Epithelial cell of prostate (primary cell): ENCODE results near the gene SAC3D1.

Source experiments
- DNase-seq: peaks from one replicate; pipeline ENCODE4 v3.0.0-alpha.2; 2011; ENCODE audit warnings: low read depth, low spot score
- H3K27ac ChIP-seq: fragments of 450-650 bp; 2 replicates; pipeline ENCODE4 v1.5.1; 2017; ENCODE audit warnings: mild to moderate bottlenecking

SAC3D1 gene

DNA sequence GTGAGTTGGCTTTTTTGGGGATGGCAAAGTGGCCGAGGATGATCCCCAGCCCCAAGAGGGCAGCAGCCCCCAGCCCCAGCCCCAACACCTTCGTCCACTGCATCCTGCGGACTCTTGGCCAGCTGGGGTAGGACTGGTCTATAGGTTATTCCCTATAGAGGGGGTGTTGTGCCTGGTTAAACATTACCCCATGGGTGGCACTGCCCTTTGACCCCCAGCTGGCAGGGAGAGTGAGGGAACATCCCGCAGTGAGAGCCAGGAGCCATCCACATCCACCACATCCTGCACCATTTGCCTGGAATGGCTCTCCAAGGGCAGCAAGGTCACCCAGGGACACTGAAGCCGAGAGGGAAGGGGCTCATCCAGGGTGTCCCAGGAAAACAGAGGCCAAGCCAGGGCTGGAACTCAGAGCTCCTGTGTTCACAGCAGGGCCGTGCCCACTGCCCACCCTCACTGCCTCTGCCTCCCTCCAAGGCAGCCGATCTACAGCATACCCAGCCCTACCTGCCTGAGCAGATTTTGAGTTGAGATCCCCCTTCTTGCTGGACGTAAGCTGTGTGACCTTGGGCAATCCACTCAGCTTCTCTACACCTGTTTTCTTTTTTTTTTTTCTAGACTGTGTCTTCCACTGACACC is 17.5 kb downstream of the SAC3D1 start, which contains the start of gene NAALADL1:
TSS of gene NAALADL1 (minus strand) at position 135 of the 636 bp plus-strand sequence. CDS start at position 103, 32 bp downstream.
- H3K27ac ChIP-seq, result no peak within 1 kb of the TSS
- DNase-seq, result no peak

DNA sequence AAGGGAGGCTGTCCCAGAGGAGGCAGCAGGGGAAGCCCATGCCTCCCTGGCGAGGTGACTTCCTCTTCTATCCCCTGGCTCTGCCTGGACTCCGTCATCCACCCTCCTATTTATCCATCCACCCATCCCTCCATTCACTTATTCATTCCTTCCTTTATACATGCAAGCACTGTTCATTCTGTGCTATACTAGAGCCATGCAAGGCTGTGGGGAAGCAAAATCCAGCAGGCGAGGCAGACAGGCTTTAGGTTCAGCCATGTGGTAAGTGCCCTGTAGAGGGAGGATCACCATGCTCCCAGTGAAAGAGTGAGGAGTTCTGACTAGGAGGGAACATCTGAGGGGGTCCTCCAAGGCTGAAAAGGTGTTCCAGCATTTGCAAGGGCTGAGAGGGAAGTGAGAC is 18.5 kb downstream of the SAC3D1 start:
- H3K27ac ChIP-seq, result no peak overlapping the region
- DNase-seq, result no peak

DNA sequence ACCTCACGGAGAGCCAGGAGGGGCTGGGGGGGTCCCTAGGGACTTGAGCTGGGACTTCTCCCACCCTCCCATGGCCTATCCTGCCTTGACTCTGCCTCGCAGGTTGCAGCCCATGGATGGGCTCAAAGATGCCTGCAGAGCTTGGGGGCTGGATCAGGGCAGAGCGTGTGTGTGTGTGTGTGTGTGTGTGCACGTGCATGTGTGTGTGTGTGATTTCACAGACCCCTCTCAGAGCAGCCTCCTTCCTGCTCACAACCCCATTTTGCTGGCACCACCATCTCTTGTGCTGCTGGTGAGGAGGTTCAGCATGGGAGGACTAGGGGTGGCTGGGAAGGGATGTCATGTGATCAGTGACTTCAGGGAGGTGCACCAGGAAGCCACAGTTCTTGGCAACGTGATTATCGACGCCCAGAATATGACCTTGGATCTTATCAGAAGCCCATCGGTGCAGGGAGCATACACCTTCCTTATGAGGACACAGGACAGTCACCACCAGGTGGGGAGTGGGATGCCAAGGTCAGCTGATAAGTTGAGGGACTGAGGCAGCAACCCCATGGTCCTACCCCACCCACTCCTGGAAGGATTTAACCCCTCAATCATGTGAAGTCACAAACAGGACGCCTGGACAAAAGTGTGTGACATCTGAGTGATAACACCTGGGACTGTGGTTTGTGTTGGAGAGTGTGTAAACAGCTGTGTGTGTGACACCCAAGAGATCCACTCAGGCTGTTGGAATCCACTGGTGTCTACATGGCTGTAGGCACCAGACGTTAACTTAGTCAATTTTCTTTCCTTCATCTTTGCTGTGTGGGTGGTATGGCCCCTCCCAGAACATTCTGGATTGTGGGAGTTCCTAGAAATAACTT is 19.2 kb downstream of the SAC3D1 start:
- DNase-seq, result no peak
- H3K27ac ChIP-seq, result no peak overlapping the region

GRCh38 chr11:65060913-65061408 is 20.0 kb downstream of the SAC3D1 start:
- DNase-seq, result no peak
- no peak overlapping the region for H3K27ac ChIP-seq

- no peak overlapping the region for H3K27ac ChIP-seq
- DNase-seq, result no peak
Observed at GRCh38 chr11:65063532-65063931, 22.5 kb downstream of the SAC3D1 start.

- no peak for DNase-seq
- H3K27ac ChIP-seq, result no peak overlapping the region
Observed at GRCh38 chr11:65064847-65065240, 23.8 kb downstream of the SAC3D1 start.

DNA sequence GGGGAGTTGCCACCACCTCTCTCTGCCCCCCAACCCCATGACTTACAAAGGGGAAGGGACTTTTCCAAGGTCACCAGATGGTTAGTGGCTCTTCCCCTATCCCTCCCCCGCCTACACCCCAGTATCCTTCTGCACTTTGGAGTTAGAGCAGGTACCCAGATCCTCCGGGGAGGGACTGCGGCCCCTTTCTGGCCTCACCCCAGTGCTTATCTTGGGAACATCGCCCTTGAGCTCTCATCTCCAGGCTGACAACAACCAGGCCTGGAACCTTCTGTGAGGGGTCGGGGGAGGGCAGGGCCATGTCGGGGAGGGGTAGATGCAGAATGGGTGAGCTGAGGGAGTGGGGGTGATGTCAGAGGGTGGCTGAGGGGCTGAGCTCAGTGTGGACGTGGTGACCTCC is 24.8 kb downstream of the SAC3D1 start:
- DNase-seq, result no peak

DNA sequence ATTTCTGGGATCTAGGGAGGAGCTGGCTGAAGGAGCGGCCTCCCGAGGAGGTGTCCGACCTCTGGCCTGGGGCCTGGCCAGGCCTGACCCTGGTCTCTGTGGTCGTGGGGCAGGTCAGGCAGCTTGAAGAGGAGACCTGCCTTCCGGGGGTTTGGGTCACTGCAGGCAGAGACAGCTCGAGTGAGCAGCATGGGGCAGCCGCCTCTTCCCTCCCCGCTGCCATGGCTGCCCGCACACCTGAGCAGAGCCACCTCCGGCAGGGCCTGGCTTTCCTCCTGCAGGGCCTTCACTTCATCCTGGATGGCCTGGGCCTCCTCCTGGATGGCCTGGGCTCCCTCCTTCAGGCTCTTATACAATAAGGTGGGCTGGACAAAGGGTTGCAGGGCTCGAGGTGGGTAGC is 25.3 kb downstream of the SAC3D1 start:
- no peak for DNase-seq
- no peak overlapping the region for H3K27ac ChIP-seq

More for the DNA sequence above, 24.8 kb downstream of the SAC3D1 start:
- H3K27ac ChIP-seq, result no peak overlapping the region

- DNase-seq, result no peak
- H3K27ac ChIP-seq, result no peak overlapping the region
Observed at GRCh38 chr11:65066805-65067291, 25.8 kb downstream of the SAC3D1 start.

GRCh38 chr11:65067446-65067845 is 26.4 kb downstream of the SAC3D1 start:
- H3K27ac ChIP-seq, result no peak overlapping the region
- no peak for DNase-seq

- no peak for DNase-seq
- no peak overlapping the region for H3K27ac ChIP-seq
Observed at GRCh38 chr11:65069217-65069616, 28.2 kb downstream of the SAC3D1 start.

DNA sequence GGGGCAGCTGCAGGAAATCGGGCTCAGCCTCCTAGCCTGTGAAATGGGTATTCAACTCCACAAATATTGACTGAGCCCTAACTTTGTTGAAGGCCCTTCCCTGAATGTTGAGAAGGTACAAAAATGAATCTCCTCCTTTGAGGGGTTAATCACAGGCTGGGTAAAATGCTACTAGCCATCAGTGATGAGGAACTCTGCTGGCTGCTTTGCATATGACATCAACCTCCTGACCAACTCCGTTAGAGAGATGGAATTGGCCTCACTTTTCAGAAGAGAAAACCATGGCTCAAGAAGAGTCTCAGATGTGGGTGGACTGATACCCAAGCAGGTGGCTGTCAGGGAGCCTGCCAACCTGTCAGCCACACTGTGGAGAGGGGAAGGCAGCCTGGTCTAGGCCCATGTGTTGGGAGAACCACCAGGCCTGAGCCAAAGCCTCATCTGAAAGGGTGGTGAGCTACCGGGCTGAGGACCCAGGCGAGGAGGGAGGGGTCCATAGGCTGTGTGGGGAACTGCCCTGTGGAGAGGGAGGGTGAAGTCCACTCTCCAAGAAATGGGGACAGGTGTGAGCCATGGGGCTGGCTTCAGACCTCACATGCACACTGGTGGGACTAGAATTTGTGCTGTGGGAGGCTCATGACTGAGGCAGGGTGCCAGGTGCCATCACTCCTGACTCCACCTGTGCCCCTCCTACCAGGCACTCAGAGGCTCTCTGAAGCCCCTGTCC is 31.1 kb downstream of the SAC3D1 start:
- H3K27ac ChIP-seq, result no peak overlapping the region
- DNase-seq, result no peak

GRCh38 chr11:65072631-65072966 is 31.6 kb downstream of the SAC3D1 start:
- no peak for DNase-seq
- H3K27ac ChIP-seq, result no peak overlapping the region

- DNase-seq, result no peak
- H3K27ac ChIP-seq, result no peak overlapping the region
Observed at GRCh38 chr11:65077451-65077850, 36.4 kb downstream of the SAC3D1 start.

GRCh38 chr11:65078151-65078550 is 37.1 kb downstream of the SAC3D1 start:
- H3K27ac ChIP-seq, result no peak overlapping the region
- no peak for DNase-seq

DNA sequence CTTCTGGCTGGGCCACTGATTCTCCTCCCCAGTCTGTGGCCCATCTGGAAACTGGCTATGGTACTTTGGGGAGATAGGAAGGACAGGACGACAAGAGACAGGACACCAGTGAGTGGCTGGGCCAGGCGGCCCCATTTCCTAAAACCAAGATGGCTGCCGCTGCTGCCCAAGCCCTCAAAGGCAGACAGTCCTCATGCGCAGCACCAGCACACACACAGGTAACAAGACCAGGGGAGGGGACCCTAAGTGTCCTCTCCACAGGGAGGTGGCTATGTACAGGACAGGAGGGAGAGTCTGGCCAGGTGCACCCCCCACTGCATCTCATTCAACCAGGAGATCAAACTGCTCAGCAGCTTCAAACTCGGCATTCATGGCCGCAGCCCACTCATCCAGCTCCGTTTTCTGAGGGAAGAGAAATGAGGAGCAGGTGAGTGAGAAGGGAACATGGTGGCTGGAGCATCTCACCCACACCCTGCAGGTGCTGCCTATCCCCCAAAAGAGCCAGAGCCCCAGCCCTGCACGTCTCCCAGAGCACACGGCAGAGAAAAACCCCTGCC is 37.9 kb downstream of the SAC3D1 start:
- H3K27ac ChIP-seq, result no peak overlapping the region
- no peak for DNase-seq

DNA sequence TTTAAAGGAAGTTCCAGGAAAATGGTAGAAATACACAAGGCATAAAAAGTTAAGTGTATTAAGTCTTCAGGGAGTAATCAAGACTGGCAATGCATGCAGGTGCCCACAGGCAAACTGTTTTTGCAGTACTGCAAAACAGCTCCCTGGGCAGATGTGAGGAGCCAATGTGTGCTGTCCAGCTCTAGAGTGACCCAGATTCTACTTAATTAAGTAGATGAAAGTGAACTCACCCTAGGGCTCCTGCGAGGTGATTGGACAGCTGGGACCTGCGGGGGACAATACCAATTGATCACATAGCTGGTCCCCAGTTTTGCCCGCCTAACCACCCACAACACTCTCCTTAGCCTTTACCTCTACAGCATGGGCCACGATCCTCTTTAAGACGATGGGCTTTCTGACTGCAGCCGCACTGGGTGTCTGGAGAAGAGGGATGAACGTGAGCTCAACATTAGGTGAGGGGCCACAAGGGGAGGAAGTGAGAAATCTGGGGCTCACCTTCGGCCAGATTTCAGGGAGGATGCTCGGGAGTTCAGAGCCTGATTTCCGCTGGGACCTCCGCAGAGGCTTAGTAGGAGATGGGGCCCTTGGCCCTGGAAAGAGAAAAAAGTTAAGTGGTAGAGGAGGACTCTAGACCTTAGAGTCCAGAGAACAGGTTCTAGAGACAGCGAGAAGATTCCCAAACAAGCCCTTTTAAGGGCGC is 42.3 kb downstream of the SAC3D1 start:
- no peak for DNase-seq
- H3K27ac ChIP-seq, result no peak overlapping the region

DNA sequence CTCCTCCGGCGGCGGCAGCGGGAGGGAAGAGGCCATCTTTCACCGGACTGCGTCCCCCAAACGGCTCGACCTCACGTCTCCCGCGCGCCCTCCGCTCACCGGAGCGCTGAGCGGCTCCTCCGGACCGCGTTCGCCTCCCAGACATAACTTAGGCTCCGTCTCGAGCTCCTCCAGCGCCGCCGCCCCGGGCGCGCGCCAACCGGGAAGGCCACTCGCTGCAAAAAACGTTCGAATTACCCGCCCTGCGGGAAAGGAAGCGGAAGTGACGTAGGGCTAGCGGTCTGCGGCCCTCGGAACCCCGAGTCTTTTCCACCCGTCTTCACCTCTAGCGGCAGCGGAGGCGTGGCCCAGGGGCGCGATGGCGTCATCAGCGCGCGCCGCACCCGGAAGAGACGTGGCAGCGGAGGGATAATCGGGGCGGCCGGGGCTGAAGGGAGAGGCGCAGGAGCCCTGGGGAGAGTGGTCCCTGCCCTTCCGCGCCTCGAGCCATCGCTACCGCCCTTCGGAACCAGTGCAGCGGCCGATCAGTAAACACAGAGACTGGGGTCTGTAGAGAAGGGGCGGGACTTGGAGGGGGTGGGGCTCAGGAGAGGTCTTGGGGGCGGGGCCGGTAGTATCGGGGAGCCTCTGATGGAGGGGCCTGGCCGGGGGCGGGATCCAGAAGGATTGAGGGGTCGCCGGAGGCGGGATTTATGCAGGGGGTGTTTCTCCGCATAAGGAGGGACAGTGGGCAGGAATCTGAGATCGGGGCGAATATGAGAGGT is 43.0 kb downstream of the SAC3D1 start, which contains the start of the genes CDCA5 and ZFPL1:
TSS of gene CDCA5 (minus strand) at position 207 of the 764 bp plus-strand sequence. CDS start at position 145, 62 bp downstream.
TSS of gene ZFPL1 (plus strand) at position 389 of the 764 bp plus-strand sequence. CDS start 477 bp downstream, outside the sequence.
- H3K27ac ChIP-seq, result peak within 1 kb of the TSS; percentile 71
- DNase-seq, result peak; percentile 78
